Measurements from ENCODE around the gene MINDY4.

The MINDY4 gene

DNA sequence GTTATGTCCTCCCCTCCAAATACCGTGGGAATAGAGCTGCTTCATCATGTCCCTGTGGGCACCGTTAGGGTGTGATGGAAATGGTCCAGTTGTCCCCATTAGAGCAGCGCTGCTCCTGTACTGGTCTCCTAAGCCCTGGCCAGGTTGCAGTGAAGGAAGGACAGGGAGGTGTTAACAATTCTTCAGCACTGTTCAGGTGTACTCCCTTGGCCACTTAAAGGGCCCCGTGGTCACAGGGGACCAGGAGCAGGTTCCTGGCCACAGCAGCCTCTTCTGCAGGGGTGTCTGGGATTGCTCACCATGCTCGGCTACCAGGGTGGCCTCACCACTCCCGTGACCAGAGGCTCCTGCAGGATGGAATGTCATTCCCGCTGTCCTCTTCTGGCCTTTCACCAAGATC lies 65.8 kb downstream of the MINDY4 start:
- H3K27me3 ChIP-seq (replicated peaks), result no peaks in the 10 kb centered on the region
- H3K4me3 ChIP-seq (ENCODE audit: low read depth, low read length), result no peak overlapping the region
- in situ Hi-C loops (cut with HindIII; ENCODE audit: low pct_ligation_motif_present, low sequenced_read_pairs), result no loop called here
- TF ChIP-seq, protein P1, sequence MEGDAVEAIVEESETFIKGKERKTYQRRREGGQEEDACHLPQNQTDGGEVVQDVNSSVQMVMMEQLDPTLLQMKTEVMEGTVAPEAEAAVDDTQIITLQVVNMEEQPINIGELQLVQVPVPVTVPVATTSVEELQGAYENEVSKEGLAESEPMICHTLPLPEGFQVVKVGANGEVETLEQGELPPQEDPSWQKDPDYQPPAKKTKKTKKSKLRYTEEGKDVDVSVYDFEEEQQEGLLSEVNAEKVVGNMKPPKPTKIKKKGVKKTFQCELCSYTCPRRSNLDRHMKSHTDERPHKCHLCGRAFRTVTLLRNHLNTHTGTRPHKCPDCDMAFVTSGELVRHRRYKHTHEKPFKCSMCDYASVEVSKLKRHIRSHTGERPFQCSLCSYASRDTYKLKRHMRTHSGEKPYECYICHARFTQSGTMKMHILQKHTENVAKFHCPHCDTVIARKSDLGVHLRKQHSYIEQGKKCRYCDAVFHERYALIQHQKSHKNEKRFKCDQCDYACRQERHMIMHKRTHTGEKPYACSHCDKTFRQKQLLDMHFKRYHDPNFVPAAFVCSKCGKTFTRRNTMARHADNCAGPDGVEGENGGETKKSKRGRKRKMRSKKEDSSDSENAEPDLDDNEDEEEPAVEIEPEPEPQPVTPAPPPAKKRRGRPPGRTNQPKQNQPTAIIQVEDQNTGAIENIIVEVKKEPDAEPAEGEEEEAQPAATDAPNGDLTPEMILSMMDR (IDR thresholded peaks at IDR 0.05; ENCODE audit: low read depth, low read length, missing control alignments), result no peak
- H3K36me3 ChIP-seq (replicated peaks), result no peaks in the 10 kb centered on the region
- H3K27ac ChIP-seq, result no peak overlapping the region
- no peak for DNase-seq

DNA sequence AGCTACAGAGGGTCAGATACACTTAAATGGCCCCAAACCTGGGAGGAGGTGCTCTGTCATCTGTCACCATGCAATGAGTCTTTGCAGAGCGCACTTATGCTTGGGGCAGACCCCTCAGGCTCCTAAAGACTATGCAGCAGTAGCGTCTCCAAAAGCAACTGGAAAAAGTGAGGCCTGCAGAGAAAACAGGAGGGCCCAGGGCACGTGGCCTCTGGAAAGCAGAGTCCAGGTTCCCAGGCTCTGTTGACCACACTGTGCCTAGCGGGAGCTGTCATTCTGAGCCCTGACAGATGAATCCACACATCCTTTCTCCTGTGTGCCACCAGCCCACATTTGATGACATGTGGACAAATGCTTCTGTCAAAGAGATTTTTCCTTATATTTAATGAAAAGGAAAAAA lies 66.4 kb downstream of the MINDY4 start:
- TF ChIP-seq, protein P1 (IDR thresholded peaks at IDR 0.05; ENCODE audit: low read depth, low read length, missing control alignments), result no peak
- H3K27me3 ChIP-seq (replicated peaks), result no peaks in the 10 kb centered on the region
- H3K36me3 ChIP-seq (replicated peaks), result no peaks in the 10 kb centered on the region
- H3K4me3 ChIP-seq (ENCODE audit: low read depth, low read length), result no peak overlapping the region
- no peak for DNase-seq
- in situ Hi-C loops (cut with HindIII; ENCODE audit: low pct_ligation_motif_present, low sequenced_read_pairs), result no loop called here
- no peak overlapping the region for H3K27ac ChIP-seq

DNA sequence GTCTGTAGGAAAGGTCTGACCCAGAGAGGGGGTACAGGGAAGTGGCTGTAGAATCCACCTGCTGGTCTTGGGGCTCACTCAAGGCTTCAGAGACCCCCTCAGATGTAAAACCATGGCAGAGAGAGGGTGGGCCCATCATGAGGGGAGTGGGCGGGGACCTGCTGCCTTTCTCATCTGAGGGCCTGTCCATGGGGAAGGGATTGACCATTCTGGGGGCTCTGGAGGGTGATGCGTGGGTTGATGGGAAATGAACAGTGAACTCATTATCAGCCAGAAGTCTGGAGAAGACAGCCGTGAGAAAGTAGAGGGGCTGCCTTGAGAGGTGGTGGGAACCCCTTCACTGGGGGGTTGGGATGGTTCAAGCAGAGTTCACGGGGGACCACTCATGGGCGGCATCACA lies 66.8 kb downstream of the MINDY4 start:
- in situ Hi-C loops (cut with HindIII; ENCODE audit: low pct_ligation_motif_present, low sequenced_read_pairs), result no loop called here
- no peak overlapping the region for H3K27ac ChIP-seq
- no peak for DNase-seq
- no peaks in the 10 kb centered on the region for H3K27me3 ChIP-seq (replicated peaks)
- TF ChIP-seq, protein P1 (IDR thresholded peaks at IDR 0.05; ENCODE audit: low read depth, low read length, missing control alignments), result no peak
- H3K36me3 ChIP-seq (replicated peaks), result no peaks in the 10 kb centered on the region
- no peak overlapping the region for H3K4me3 ChIP-seq (ENCODE audit: low read depth, low read length)

DNA sequence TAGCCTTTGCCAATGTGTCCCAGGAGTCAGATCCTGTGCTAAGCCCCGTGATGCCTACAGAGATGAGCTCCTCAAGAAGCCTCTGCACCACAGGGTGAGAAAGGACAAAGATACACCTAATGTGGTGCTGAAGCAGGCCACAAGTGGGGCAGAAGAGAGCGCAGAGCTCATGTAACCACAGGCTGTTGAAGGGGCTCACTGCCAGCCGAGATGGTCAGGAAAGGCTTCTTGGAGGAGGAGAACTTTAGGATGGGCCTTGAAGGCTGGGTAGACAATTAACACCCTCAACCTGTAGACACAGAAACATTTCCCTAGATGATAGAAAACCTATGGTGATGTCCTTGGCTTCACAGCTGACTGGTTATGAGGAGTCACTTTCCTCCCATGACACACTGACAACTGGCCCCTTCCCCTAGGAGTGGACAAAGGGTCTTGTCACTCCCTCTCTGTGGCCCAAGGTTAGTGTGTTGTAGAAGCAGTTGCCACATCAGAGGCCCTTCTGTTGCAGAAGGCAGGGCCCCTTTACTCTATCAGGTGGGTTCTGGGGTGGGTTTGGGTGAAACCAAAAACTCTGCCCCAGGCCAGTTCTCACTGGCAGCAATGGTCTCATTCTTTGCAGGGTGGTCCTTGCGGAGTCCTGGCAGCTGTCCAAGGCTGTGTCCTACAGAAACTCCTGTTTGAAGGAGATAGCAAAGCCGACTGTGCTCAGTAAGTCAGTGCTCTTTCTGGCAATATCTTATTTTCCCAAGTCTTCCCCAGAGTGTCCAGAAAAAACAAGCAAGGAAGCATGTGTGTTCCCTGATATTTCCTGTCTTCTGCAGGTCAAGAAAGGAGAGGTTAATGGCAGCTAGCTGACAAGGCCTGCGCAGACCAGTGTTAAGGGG lies 69.2 kb downstream of the MINDY4 start:
- in situ Hi-C loops (cut with HindIII; ENCODE audit: low pct_ligation_motif_present, low sequenced_read_pairs), result no loop called here
- Histone ChIP-seq H3K27me3 (replicated peaks) (no peaks in the 10 kb centered on the region), H3K27ac (no peak overlapping the region), H3K4me3 (ENCODE audit: low read depth, low read length) (no peak overlapping the region), H3K36me3 (replicated peaks) (no peaks in the 10 kb centered on the region)
- DNase-seq, result no peak
- TF ChIP-seq, protein P1 (IDR thresholded peaks at IDR 0.05; ENCODE audit: low read depth, low read length, missing control alignments), result no peak

DNA sequence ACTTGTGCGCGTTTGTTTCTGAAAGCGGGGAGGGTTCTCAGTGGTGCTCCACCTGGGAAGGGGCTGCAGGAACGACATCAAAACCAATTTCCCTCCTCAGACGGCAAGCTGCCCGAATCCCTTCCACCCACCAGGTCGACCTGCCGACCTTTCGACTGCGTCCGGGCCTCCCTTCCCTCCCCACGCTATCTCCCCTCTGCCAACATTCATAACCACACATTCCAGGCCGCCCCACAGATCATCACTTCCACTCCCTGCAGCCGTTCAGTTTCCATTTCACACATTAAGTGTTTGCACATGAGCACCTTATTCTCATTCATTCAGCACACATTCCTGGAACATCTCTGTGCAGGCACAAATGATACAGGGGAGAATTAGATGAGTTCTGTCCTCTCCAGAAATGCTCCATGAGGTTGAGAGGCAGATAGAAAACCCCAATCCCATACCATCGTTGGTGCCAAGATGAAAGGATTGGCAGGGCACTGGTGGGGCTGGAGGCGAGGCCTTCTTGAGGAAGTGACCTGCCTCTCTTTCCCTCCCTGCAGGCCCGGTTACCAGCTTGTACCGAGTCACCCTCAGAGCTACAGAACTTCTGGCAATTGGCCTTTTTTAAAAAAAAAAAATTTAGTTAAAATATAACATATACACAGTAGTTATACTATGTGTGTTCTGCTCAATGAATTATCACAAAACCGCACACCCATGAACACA lies 70.0 kb downstream of the MINDY4 start:
- no peak for DNase-seq
- TF ChIP-seq, protein P1 (IDR thresholded peaks at IDR 0.05; ENCODE audit: low read depth, low read length, missing control alignments), result no peak
- Histone ChIP-seq H3K27ac (no peak overlapping the region), H3K36me3 (replicated peaks) (no peaks in the 10 kb centered on the region), H3K27me3 (replicated peaks) (no peaks in the 10 kb centered on the region), H3K4me3 (ENCODE audit: low read depth, low read length) (no peak overlapping the region)
- in situ Hi-C loops (cut with HindIII; ENCODE audit: low pct_ligation_motif_present, low sequenced_read_pairs), result no loop called here
